Measurements from ENCODE around the gene MAPK10. TPM values are rescaled to one million over a fixed set of nuclear protein-coding genes. Genes with fewer than 3 reads are reported as not detected.
"Not testable (repeated sequence)": the region's sequence is repeated elsewhere in the genome, so short reads cannot be mapped to it uniquely, and the experiment has no call there.

Gene MAPK10
- total RNA-seq, 2 donors from 2014 or later = 0.49 TPM; not detected in 1

- Mint-ChIP-seq H3K4me3 (no peak overlapping the region), H3K27ac (no peak overlapping the region), H3K9me3 (no peaks in the 10 kb centered on the region), H3K4me1 (ENCODE audit: low read depth) (no peaks in the 10 kb centered on the region), H3K36me3 (ENCODE audit: insufficient read depth in 2 of 2) (peaks cover 0 to 1% of the 10 kb centered on the region in 2 donors), H3K27me3 (ENCODE audit: low read depth) (no peaks in the 10 kb centered on the region)
- DNase-seq (no peak), ATAC-seq (replicated peaks in 1 of 2) (no peak)
Observed at GRCh38 chr4:86330961-86331742, 28.7 kb downstream of the MAPK10 start.

- not testable (repeated sequence) for H3K36me3 Mint-ChIP-seq (ENCODE audit: insufficient read depth in 2 of 2); DNase-seq; ATAC-seq (replicated peaks in 1 of 2); H3K4me3 Mint-ChIP-seq; H3K9me3 Mint-ChIP-seq; H3K27me3 Mint-ChIP-seq (ENCODE audit: low read depth); H3K4me1 Mint-ChIP-seq (ENCODE audit: low read depth); H3K27ac Mint-ChIP-seq
Observed at GRCh38 chr4:86330411-86330810, 29.4 kb downstream of the MAPK10 start.

GRCh38 chr4:86329431-86329830, 30.4 kb downstream of the MAPK10 start:
- Mint-ChIP-seq H3K27me3 (ENCODE audit: low read depth) (no peaks in the 10 kb centered on the region), H3K27ac (no peak overlapping the region), H3K4me1 (ENCODE audit: low read depth) (no peaks in the 10 kb centered on the region), H3K36me3 (ENCODE audit: insufficient read depth in 2 of 2) (no peaks in the 10 kb centered on the region), H3K4me3 (no peak overlapping the region), H3K9me3 (no peaks in the 10 kb centered on the region)
- DNase-seq = no peak
- no peak for ATAC-seq (replicated peaks in 1 of 2)

GRCh38 chr4:86326400-86326799, 33.5 kb downstream of the MAPK10 start:
- DNase-seq = no peak
- H3K4me3 Mint-ChIP-seq = no peak overlapping the region
- no peaks in the 10 kb centered on the region for H3K4me1 Mint-ChIP-seq (ENCODE audit: low read depth)
- H3K9me3 Mint-ChIP-seq = no peaks in the 10 kb centered on the region
- no peak overlapping the region for H3K27ac Mint-ChIP-seq
- no peak for ATAC-seq (replicated peaks in 1 of 2)
- H3K27me3 Mint-ChIP-seq (ENCODE audit: low read depth) = no peaks in the 10 kb centered on the region
- H3K36me3 Mint-ChIP-seq (ENCODE audit: insufficient read depth in 2 of 2) = no peaks in the 10 kb centered on the region

GRCh38 chr4:86319390-86319789, 40.5 kb downstream of the MAPK10 start:
- no peak for ATAC-seq (replicated peaks in 1 of 2)
- no peaks in the 10 kb centered on the region for H3K9me3 Mint-ChIP-seq
- no peaks in the 10 kb centered on the region for H3K27me3 Mint-ChIP-seq (ENCODE audit: low read depth)
- no peak overlapping the region for H3K27ac Mint-ChIP-seq
- no peaks in the 10 kb centered on the region for H3K4me1 Mint-ChIP-seq (ENCODE audit: low read depth)
- H3K4me3 Mint-ChIP-seq = no peak overlapping the region
- no peak for DNase-seq
- no peaks in the 10 kb centered on the region for H3K36me3 Mint-ChIP-seq (ENCODE audit: insufficient read depth in 2 of 2)

- ATAC-seq (replicated peaks in 1 of 2) (no peak), DNase-seq (no peak)
- Mint-ChIP-seq H3K36me3 (ENCODE audit: insufficient read depth in 2 of 2) (no peaks in the 10 kb centered on the region), H3K9me3 (no peaks in the 10 kb centered on the region), H3K4me3 (no peak overlapping the region), H3K27me3 (ENCODE audit: low read depth) (no peaks in the 10 kb centered on the region), H3K27ac (no peak overlapping the region), H3K4me1 (ENCODE audit: low read depth) (no peaks in the 10 kb centered on the region)
Observed at GRCh38 chr4:86315579-86315978, 44.3 kb downstream of the MAPK10 start.

- ATAC-seq (replicated peaks in 1 of 2) (no peak), DNase-seq (no peak)
- no peak overlapping the region for H3K4me3 Mint-ChIP-seq
- no peaks in the 10 kb centered on the region for H3K9me3 Mint-ChIP-seq
- no peaks in the 10 kb centered on the region for H3K27me3 Mint-ChIP-seq (ENCODE audit: low read depth)
- H3K36me3 Mint-ChIP-seq (ENCODE audit: insufficient read depth in 2 of 2) = no peaks in the 10 kb centered on the region
- no peaks in the 10 kb centered on the region for H3K4me1 Mint-ChIP-seq (ENCODE audit: low read depth)
- no peak overlapping the region for H3K27ac Mint-ChIP-seq
Observed at GRCh38 chr4:86313656-86314055, 46.2 kb downstream of the MAPK10 start.

GRCh38 chr4:86307432-86307831, 52.4 kb downstream of the MAPK10 start:
- H3K27ac Mint-ChIP-seq = no peak overlapping the region
- no peaks in the 10 kb centered on the region for H3K27me3 Mint-ChIP-seq (ENCODE audit: low read depth)
- no peaks in the 10 kb centered on the region for H3K36me3 Mint-ChIP-seq (ENCODE audit: insufficient read depth in 2 of 2)
- DNase-seq = no peak
- ATAC-seq (replicated peaks in 1 of 2) = no peak
- H3K4me1 Mint-ChIP-seq (ENCODE audit: low read depth) = no peaks in the 10 kb centered on the region
- no peak overlapping the region for H3K4me3 Mint-ChIP-seq
- H3K9me3 Mint-ChIP-seq = no peaks in the 10 kb centered on the region

- Mint-ChIP-seq H3K4me1 (ENCODE audit: low read depth) (no peaks in the 10 kb centered on the region), H3K27me3 (ENCODE audit: low read depth) (no peaks in the 10 kb centered on the region), H3K4me3 (no peak overlapping the region), H3K9me3 (no peaks in the 10 kb centered on the region), H3K27ac (no peak overlapping the region), H3K36me3 (ENCODE audit: insufficient read depth in 2 of 2) (no peaks in the 10 kb centered on the region)
- no peak for DNase-seq
- ATAC-seq (replicated peaks in 1 of 2) = no peak
Observed at GRCh38 chr4:86306816-86307215, 53.0 kb downstream of the MAPK10 start.

GRCh38 chr4:86302830-86303229, 57.0 kb downstream of the MAPK10 start:
- H3K36me3 Mint-ChIP-seq (ENCODE audit: insufficient read depth in 2 of 2) = no peaks in the 10 kb centered on the region

GRCh38 chr4:86302251-86302650, 57.6 kb downstream of the MAPK10 start:
- no peak overlapping the region for H3K27ac Mint-ChIP-seq

More at GRCh38 chr4:86302830-86303229, 57.0 kb downstream of the MAPK10 start:
- Mint-ChIP-seq H3K4me1 (ENCODE audit: low read depth) (no peaks in the 10 kb centered on the region), H3K4me3 (no peak overlapping the region), H3K9me3 (no peaks in the 10 kb centered on the region), H3K27me3 (ENCODE audit: low read depth) (no peaks in the 10 kb centered on the region), H3K27ac (no peak overlapping the region)
- no peak for ATAC-seq (replicated peaks in 1 of 2)
- DNase-seq = no peak

GRCh38 chr4:86300516-86300915, 59.3 kb downstream of the MAPK10 start:
- no peak for DNase-seq
- H3K27me3 Mint-ChIP-seq (ENCODE audit: low read depth) = no peaks in the 10 kb centered on the region
- H3K4me3 Mint-ChIP-seq = no peak overlapping the region
- H3K9me3 Mint-ChIP-seq = no peaks in the 10 kb centered on the region
- no peak overlapping the region for H3K27ac Mint-ChIP-seq
- ATAC-seq (replicated peaks in 1 of 2) = no peak
- H3K36me3 Mint-ChIP-seq (ENCODE audit: insufficient read depth in 2 of 2) = no peaks in the 10 kb centered on the region
- H3K4me1 Mint-ChIP-seq (ENCODE audit: low read depth) = no peaks in the 10 kb centered on the region

More at GRCh38 chr4:86302251-86302650, 57.6 kb downstream of the MAPK10 start:
- Mint-ChIP-seq H3K9me3 (no peaks in the 10 kb centered on the region), H3K4me3 (no peak overlapping the region), H3K27me3 (ENCODE audit: low read depth) (no peaks in the 10 kb centered on the region), H3K36me3 (ENCODE audit: insufficient read depth in 2 of 2) (no peaks in the 10 kb centered on the region), H3K4me1 (ENCODE audit: low read depth) (no peaks in the 10 kb centered on the region)
- ATAC-seq (replicated peaks in 1 of 2) (no peak), DNase-seq (no peak)

GRCh38 chr4:86296865-86297264, 63.0 kb downstream of the MAPK10 start:
- no peak for DNase-seq
- Mint-ChIP-seq H3K4me3 (no peak overlapping the region), H3K27me3 (ENCODE audit: low read depth) (no peaks in the 10 kb centered on the region), H3K9me3 (no peaks in the 10 kb centered on the region), H3K36me3 (ENCODE audit: insufficient read depth in 2 of 2) (no peaks in the 10 kb centered on the region), H3K27ac (no peak overlapping the region), H3K4me1 (ENCODE audit: low read depth) (no peaks in the 10 kb centered on the region)
- no peak for ATAC-seq (replicated peaks in 1 of 2)

GRCh38 chr4:86294883-86295282, 65.0 kb downstream of the MAPK10 start:
- Mint-ChIP-seq H3K4me1 (ENCODE audit: low read depth) (no peaks in the 10 kb centered on the region), H3K9me3 (no peaks in the 10 kb centered on the region), H3K4me3 (no peak overlapping the region), H3K27ac (no peak overlapping the region), H3K36me3 (ENCODE audit: insufficient read depth in 2 of 2) (no peaks in the 10 kb centered on the region), H3K27me3 (ENCODE audit: low read depth) (no peaks in the 10 kb centered on the region)
- DNase-seq (no peak), ATAC-seq (replicated peaks in 1 of 2) (no peak)
